ENCODE measurements around the gene SLC12A2.

GRCh38 chr5:128053291-128053954, 30.1 kb upstream of the SLC12A2 start:
- TF ChIP-seq CTCF (IDR thresholded peaks at IDR 0.05) (no peak), POLR2A (IDR thresholded peaks at IDR 0.05) (no peak)
